Measurements from ENCODE around the gene FHOD1. TPM values are rescaled to one million over a fixed set of nuclear protein-coding genes. Genes with fewer than 3 reads are reported as not detected.

FHOD1 gene
- total and polyA plus RNA-seq, 10 donors, result 45.6 to 304 (median 147) TPM

DNA sequence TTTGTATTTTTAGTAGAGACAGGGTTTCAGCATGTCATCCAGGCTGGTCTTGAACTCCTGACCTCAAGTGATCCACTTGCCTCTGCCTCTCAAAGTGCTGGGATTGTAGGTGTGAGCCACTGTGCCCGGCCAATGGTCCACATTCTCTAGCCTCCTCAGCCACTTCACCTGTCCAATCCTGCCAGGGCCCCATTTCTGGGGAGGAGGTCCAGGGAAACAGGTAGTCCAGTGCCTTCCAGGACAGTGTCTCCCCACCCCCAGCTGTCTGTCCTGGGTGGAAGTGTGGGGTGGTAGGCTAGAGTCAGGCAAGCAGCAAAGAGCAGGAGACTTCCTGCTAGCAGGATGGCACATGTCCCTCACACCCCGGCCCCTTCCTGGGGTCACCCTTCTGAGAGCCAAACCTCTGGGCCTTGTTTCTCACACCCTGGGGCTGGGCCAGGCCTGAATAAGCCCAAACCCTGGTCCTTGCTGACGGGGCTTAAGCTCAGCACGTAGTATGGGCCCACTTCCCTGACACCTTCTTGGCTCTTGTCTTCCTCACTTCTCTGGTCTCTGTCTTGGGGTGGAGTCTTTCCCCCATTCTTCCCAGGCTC is 5.0 kb downstream of the FHOD1 start:
- DNase-seq, result peak; percentile 77
- no peaks in the 10 kb centered on the region for H3K27me3 ChIP-seq (replicated peaks in 1 of 7)
- peaks cover 50 to 97% (median 79%) of the 10 kb centered on the region in 6 donors for H3K4me1 ChIP-seq
- intact Hi-C loops (cut with DNase I; ENCODE audit: low total_unique reads), result no loop called here
- H3K4me3 ChIP-seq, result peak overlapping the region in 1 of 8 donors; percentile 10
- no peaks in the 10 kb centered on the region for H3K9me3 ChIP-seq
- TF ChIP-seq, protein P1, sequence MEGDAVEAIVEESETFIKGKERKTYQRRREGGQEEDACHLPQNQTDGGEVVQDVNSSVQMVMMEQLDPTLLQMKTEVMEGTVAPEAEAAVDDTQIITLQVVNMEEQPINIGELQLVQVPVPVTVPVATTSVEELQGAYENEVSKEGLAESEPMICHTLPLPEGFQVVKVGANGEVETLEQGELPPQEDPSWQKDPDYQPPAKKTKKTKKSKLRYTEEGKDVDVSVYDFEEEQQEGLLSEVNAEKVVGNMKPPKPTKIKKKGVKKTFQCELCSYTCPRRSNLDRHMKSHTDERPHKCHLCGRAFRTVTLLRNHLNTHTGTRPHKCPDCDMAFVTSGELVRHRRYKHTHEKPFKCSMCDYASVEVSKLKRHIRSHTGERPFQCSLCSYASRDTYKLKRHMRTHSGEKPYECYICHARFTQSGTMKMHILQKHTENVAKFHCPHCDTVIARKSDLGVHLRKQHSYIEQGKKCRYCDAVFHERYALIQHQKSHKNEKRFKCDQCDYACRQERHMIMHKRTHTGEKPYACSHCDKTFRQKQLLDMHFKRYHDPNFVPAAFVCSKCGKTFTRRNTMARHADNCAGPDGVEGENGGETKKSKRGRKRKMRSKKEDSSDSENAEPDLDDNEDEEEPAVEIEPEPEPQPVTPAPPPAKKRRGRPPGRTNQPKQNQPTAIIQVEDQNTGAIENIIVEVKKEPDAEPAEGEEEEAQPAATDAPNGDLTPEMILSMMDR (IDR thresholded peaks at IDR 0.05 in 8 of 11, conservative IDR thresholded peaks at IDR 0.05 in 3 of 11), result no peak
- TF ChIP-seq POLR2AphosphoS5 (IDR thresholded peaks at IDR 0.05), result peak in 2 of 3 donors; percentile 11 to 38
- WGBS, 5 donors, result 55 to 93% (median 69%) methylated on average over 3 to 4 of the region's 4 CpGs
- H3K27ac ChIP-seq, result peak overlapping the region in 7 of 8 donors; percentile 58 to 96 (median 92)
- H3K36me3 ChIP-seq, result peaks cover 0 to 58% (median 28%) of the 10 kb centered on the region in 6 donors

DNA sequence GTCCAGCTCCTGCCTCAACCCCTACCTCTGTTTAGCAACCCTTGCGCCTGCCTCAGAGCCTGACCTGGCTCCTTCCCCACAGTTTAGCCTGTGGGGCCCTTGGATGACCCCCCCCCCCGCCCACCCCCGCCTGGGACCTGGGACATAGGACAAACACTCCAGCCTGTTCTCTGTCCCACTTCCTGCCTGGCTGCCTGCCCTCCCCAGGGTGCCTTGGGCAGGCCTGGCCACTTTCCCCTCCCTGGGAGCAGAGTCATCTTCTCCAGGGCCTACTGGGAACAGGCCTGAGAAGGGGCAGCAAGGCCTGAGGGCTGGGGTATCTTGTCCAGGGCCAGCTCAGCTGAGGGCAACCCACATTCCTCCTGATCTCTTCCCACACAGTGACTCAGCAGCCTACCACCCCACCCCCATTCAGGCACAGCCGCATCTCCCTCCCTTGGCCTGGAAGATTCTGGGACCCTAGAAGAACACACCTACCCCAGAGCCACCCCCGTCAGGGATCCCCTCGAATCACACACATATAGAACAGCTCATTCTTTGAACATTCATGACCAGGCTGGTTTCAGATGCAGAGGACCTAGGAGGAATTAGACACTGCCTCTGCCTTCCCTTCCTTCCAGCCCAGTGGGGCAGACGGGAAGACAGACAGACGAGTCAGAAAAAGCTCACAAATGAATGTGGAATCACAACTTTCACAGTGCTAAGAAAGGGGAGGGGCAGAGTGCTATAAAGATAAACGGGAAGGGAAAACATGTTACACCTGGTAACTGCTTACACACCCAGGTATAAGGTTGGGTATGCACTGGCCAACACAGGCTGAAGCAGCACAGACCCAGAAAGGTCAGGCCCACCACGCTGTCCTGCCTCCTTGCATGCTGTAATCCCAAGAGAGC is 6.0 kb downstream of the FHOD1 start:
- Histone ChIP-seq H3K9me3 (no peaks in the 10 kb centered on the region), H3K4me1 (peaks cover 50 to 100% (median 79%) of the 10 kb centered on the region in 6 donors), H3K36me3 (peaks cover 3 to 68% (median 38%) of the 10 kb centered on the region in 6 donors), H3K27ac (peak overlapping the region; percentile 27 to 96 (median 92)), H3K27me3 (replicated peaks in 1 of 7) (no peaks in the 10 kb centered on the region), H3K4me3 (peak overlapping the region in 1 of 8 donors; percentile 24)
- WGBS, 5 donors, result 59 to 68% (median 66%) methylated on average over 10 of the region's 10 CpGs
- intact Hi-C loops (cut with DNase I; ENCODE audit: low total_unique reads), result no loop called here
- peak; percentile 83 for DNase-seq
- TF ChIP-seq POLR2A (IDR thresholded peaks at IDR 0.05) (no peak), POLR2AphosphoS5 (IDR thresholded peaks at IDR 0.05) (peak; percentile 43 to 66 (median 57))
- TF ChIP-seq, protein P1 (IDR thresholded peaks at IDR 0.05 in 8 of 11, conservative IDR thresholded peaks at IDR 0.05 in 3 of 11), result no peak

DNA sequence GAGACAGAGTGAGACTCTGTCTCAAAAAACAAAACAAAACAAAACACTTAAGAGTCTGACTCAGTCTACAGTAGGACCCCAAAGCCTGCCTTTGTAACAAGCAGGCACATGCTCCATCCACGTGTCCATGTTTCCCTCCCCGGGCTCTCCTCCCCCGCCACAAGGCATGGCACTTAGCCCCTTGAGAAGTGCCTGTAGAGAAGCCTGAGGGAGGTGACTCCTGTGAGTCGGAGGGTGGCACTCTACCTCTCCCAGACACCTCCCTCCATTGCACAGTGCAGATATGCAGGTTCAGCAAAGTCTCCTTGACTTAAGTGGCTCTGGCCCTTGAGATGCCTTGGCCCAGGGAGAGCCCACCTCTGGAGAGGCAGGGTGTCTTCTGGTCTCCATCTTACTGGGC is 6.8 kb downstream of the FHOD1 start:
- peaks cover 45 to 97% (median 72%) of the 10 kb centered on the region in 6 donors for H3K4me1 ChIP-seq
- DNase-seq, result peak; percentile 46
- peaks cover 3 to 75% (median 45%) of the 10 kb centered on the region in 6 donors for H3K36me3 ChIP-seq
- WGBS, 5 donors, result 55 to 87% (median 77%) methylated on average over 4 of the region's 4 CpGs
- H3K27ac ChIP-seq, result peak overlapping the region in 7 of 8 donors; percentile 58 to 96 (median 92)
- intact Hi-C loops (cut with DNase I; ENCODE audit: low total_unique reads), result no loop called here
- H3K9me3 ChIP-seq, result no peaks in the 10 kb centered on the region
- TF ChIP-seq POLR2A (IDR thresholded peaks at IDR 0.05) (no peak), POLR2AphosphoS5 (IDR thresholded peaks at IDR 0.05) (peak in 1 of 3 donors; percentile 4)
- no peaks in the 10 kb centered on the region for H3K27me3 ChIP-seq (replicated peaks in 1 of 7)
- peak overlapping the region in 1 of 8 donors; percentile 24 for H3K4me3 ChIP-seq

DNA sequence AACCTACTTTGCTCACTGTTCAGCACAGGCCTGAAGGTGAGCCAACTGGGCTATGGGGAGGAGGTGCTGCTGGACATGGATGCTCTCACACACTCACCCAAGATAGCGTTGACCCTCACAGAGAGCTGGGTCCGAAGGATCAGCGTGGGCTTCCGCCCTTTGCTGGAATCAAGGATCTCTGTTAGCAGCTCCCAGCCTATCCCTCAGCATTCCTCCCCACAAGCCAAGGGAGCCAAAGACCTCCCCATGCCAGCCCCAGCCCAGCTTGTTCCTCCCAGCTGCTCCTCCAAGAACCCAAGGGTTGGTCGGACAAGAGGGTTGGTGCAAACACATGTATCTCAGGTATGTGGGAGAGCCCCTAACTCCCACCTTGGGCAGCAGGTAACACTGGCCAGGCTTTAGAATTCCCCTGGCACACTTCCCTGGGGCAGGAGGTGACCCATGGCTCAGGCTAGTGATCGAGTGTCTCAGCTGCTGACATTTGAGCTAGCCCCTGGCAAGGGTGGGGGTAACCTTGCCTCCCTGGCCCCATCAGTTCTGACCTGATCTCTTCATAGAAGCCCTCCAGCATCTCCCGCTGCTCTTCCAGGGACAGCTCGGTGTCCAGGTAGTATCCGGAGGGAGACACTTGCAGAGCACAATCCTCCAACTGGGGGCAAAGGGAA is 8.3 kb downstream of the FHOD1 start:
- no peak overlapping the region for H3K4me3 ChIP-seq
- H3K36me3 ChIP-seq, result peaks cover 3 to 86% (median 60%) of the 10 kb centered on the region in 6 donors
- peak overlapping the region in 4 of 8 donors; percentile 92 to 96 (median 94) for H3K27ac ChIP-seq
- H3K4me1 ChIP-seq, result peaks cover 30 to 82% (median 57%) of the 10 kb centered on the region in 6 donors
- TF ChIP-seq POLR2A (IDR thresholded peaks at IDR 0.05) (no peak), POLR2AphosphoS5 (IDR thresholded peaks at IDR 0.05) (peak in 1 of 3 donors; percentile 10)
- no peaks in the 10 kb centered on the region for H3K9me3 ChIP-seq
- DNase-seq, result peak; percentile 42
- intact Hi-C loops (cut with DNase I; ENCODE audit: low total_unique reads), result no loop called here
- whole genome bisulfite sequencing, 5 donors, result 90 to 97% (median 93%) methylated on average over 8 to 9 of the region's 9 CpGs
- no peaks in the 10 kb centered on the region for H3K27me3 ChIP-seq (replicated peaks in 1 of 7)

Measured in spleen (tissue), 11 donors.